HG02678 (cell line): ENCODE data around the gene CABYR.
"Not testable (repeated sequence)": the region's sequence is repeated elsewhere in the genome, so short reads cannot be mapped to it uniquely, and the experiment has no call there.

Source experiments
- ATAC-seq: cut with Tn5 transposase; IDR thresholded peaks from one replicate; pipeline ENCODE4 v1.9.1; 2021; ENCODE audit warnings: mild to moderate bottlenecking, moderate library complexity; ENCODE audit not compliant: unreplicated experiment

Gene CABYR

DNA sequence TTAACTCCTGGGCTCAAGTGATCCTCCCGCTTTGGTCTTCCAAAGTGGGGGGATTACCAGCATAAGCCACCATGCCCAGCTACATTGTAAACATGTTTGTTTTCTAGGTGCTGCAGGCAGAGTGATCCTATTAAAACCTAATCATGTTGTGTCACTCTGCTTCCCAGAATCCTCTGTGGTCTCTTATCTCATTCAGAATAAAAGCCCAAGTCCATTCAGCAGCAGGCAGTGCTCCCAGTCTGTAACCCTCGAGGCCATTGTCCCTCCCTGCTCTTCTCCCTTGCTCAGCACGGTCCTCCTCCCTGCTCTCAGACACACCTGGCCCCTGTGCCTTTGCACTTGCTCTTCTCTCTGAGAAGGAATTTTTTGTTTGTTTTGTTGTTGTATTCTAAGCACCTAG, 11.1 kb upstream of the CABYR start:
- ATAC-seq: no peak

DNA sequence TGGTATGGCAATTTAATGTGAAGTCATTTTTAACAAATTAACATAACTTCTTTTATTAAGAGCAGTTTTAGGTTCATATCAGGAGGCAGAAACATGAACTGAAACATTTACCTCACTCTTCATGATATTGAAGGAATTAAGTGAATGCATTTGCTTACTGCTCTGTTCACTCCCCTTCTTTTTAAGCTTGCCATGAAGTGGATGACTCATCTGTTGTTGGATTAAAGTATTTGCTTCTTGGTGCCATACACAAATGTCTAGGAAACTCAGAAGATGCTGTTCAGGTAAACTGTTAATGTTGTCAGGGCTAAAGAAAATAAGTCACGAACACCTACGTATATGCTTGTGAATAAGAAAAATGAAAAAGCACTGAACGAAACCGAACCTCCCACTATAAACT, 10.2 kb upstream of the CABYR start:
- no peak for ATAC-seq

DNA sequence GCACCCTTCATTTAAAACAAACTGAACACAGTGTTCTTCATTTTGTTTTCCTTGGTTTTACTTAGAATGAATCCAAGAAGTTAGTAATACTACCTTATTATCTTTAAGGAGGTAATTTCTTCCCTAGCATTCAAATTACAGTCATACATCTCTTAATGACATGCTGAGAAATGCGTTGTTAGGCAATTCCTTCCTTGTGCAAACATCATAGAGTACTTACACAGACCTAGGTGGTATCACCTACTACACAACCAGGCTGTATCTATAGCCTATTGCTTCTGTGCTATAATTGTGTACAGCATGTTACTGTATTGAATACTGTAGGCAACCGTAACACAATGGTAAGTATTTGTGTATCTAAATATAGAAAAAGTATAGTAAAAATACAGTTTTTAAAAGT, 8.4 kb upstream of the CABYR start:
- ATAC-seq: no peak

DNA sequence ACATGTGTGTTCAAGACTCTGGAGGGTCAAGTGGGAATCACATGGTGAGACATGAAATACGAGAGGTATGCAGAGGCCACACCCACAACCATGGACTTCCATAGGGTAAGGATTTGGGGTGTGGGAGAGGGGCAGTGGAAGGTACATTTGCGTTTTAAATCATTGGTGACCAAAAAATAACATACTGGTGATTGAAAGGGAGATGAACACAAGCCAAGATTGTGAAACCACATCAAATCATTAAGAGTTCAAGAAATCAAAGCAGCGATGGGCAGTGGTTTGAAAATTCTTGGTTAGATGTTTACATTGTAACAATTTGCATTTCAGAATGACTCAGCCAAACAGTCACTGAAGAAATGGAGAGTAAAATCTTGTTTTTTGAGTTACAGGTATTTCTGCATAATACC, 1.9 kb upstream of the CABYR start:
- ATAC-seq: no peak

DNA sequence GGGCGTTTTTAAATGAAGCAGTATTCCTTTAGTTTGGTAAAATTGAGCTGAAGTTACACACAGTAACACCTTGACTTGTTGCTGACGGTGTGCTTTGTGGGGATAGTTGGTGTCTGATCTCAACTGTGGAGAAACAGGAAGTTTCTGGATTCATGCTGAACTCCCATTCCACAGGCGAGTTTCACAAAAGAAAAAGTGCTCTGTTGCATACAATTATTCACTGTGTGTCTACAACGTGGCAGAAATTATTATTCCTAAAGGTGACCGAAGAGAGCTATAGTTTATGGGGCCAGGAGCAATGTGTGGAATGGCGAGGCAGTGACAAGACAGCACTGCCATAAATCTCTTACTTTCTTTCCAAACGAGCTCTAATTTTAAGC, 463 bp upstream of the CABYR start:
- peak; percentile 24 for ATAC-seq

DNA sequence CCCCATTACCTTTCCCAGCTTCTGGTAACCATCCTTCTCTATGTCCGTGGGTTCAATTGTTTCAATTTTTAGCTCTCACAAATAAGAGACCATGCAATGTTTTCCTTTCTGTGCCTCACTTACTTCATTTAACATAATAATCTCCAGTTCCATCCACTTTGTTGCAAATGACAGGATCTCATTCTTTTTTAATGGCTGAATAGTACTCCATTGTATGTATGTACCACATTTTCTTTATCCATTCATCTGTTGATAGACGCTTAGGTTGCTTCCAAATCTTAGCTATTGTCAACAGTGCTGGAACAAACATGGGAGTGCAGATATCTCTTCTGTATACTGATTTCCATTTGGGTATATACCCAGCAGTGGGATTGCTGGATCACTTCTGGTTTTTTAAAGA, 1.8 kb downstream of the CABYR start:
- ATAC-seq: no peak

DNA sequence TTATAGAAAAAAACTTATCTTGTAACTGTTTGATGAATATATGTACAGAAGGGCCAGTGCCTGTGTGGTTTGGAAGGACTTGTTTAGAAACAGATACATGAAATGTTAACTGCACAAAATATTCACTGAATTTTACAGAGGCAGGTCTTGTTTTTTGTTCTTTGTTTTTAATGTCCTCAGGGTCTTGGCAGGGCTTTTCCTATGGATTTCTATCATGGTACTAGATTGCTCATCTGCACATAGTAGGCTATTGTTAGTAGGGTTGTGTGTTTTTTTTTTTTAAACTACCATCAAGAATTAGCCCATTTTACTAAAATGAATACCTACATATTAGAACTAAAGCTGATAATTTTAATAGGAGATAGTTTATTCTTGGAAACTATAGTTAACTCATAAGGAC, 3.5 kb downstream of the CABYR start:
- no peak for ATAC-seq

DNA sequence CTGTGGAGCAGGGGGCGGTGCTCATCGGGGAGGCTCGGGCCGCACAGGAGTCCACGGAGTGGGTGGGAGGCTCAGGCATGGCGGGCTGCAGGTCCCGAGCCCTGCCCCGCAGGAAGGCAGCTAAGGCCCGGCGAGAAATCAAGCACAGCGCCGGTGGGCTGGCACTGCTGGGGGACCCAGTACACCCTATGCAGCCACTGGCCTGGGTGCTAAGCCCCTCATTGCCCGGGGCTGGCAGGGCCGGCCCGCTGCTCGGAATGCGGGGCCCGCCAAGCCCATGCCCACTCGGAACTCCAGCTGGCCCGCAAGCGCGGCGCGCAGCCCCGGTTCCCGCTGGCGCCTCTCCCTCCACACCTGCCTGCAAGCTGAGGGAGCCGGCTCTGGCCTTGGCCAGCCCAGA, 10.7 kb downstream of the CABYR start:
- not testable (repeated sequence) for ATAC-seq

DNA sequence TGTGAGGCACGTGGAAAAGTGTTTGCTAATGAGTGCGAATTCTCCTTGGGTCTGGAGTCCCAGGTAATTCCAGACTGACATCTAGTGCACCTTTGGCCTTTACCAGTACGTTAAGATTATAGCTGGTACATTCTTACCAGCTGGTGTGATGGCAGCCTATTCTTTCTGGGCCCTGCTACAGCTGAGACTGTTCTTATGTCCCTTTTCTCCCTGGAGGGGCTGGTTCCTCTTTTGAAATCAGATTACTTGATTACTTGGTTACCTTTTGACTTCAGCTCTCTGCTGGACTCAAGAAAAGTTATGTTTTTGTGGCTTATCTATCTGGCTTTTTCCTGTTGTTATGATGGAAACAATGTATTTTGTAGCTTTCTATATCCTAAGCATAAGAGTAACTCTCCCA, 14.5 kb downstream of the CABYR start:
- ATAC-seq: no peak

DNA sequence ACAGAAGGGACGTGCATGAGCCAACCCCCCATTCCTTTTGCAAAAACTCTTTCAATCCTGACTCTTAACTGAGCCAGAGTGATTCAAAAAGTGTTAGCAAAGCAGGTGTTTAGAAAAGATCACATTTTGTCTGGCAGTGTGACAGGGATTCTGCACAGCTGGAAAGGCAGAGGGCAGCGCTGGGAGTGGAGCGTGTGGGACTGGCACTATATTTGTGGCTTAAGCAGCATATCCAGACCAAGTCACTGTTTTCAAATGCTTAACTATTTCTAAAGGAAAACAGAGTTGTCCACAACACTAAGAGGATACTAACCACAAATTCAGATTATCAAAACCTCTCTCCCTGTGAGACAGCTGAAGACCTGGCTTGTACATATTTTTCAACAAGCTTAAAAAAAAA, 19.0 kb downstream of the CABYR start:
- ATAC-seq: no peak

DNA sequence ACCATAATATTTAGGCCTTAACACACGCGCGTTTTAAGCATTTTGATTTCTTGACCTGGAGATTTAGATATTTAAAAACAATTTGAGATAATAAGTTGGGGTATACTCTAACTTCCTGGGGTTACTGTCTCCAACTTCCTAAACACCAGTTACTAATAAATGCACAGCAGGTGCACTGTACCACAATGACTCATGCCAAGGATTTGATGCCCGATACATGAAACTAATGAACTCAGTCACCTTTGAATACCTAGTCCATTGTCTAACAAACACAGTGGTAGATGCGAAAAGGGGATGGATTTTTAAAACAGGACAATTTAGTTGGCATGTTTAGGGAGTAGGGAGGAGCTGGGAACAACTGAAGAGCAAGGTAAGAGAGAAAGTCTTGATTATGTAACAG, 21.2 kb downstream of the CABYR start:
- no peak for ATAC-seq

DNA sequence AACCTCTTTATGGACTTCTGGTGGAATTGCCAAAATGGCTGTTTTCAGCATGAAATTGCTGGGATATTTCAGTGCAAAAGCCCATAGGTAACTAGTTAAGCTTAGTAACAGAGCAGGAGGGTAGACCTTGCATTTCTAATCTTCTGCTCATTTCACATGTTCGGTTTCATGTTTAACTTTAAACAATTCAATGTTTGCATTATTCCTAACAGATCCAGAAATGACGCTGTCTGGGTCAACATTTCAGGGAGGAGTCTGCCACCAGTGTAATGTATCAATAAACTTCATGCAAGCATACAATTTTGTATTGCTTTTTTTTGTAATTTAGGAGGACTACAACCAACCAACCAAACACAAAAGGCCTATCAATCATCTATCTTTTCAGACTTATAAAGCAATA, 22.4 kb downstream of the CABYR start:
- ATAC-seq: no peak

DNA sequence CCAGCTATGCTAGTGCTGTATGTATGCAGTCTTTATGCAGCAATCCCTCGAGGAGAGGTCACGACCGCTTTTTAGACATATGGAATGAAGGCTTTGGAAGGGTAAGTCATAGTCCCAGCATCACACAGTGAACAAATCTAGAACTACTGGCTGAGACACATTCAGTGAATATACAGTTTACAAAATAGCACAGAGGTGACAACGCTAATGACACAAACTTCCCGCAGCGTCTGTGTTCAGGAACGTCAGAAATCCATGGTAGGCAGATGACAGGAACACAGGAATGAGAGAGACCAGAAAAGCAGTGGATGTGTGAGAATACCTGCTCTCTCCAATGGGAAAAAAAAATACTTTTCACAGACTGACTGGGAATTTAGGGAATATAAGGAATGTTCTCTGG, 29.6 kb downstream of the CABYR start:
- ATAC-seq: no peak

DNA sequence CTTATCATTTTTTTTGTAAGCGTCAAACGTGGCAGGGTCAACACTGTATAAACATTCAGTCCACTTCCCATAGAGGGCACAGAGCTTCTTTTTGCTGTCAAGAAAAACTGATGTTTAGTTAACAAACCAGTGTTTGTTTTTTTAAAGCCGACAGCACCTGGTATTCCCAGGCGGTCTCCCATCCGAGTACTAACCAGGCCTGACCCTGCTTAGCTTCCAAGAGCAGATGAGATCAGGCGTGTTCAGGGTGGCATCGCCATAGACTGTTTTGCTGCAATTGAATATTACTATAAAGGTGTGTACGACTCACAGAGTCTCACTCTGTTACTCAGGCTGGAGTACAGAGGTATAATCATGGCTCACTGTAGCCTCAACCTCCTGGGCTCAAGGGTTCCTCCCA, 31.5 kb downstream of the CABYR start:
- ATAC-seq: no peak

DNA sequence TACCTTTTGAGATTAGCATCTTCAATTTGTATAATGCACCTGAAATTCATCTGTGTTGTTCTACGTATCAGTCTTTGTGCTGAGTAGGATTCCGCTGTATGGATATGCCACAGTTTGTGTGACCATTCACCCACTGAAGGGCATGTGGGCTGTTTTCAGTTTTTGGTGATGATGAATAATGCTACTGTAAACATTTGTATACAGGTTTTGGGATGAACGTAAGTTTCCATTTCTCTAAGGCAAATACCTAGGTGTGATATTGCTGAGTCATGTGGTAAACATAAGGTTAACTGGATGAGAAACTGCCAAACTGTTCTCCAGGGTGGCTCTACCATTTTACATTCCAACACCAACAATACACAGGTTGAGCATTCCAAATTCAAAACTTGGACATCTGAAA, 35.1 kb downstream of the CABYR start:
- ATAC-seq: no peak

DNA sequence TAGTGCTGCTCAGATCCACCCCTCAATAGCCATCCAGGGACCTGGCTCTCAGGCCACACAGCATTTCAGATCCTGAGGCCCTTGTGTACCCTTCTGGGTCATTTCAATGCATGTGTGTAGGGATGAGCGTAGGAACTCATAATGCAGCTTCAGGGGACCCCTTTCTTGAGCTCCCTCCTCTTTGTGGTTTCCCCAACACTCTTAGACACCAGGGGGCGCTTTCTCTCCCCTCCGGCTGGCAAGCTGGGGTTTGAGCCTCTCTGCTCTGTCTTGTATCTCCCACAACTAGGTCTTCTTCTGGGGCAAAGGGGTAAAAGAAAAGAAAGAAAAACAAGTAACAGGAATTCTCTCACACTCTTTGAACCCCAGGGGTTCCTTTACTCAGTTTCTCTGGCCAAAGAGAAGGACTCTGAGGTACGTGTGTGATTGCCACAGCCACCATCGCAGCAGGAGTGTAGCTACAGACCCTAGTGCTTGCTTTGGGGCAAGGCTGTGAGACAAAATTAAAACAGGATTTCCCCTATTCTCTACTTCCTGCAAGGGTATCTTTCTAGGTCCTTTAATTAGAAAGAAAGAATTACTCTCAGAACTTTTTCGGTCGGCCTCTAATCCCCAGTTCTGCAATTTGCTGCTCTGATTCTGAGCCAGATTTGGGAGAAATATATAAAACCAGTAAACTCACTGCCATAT, 38.0 kb downstream of the CABYR start:
- ATAC-seq: peak; percentile 84

DNA sequence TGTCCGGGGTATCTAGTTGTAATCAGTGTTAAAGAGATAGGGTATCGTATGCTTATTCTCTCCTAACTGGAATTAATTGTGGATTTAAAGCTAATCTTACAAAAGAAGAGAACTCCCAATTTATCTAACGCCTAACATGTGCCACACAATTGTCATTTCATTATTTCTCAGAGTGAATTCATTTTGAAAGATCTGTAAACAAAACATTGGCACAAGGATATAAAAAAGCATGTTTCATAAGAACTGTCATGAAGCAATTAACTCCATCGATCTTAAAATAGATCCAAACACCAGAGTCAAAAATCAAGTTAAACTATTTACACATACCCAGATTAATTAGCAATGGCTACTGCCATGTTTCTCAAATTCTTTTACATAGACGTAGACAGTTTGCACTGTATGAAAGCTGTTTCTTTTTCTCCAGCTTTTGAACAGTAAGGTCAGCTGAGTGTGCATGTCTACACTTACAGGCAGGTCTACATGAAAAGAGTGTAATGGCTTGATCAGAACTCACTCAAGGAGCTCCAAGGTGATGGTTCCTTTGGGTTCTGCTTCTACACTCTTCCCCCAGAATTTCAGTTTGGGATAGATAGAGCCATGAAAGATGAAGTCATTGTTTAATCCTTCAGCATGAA, 38.8 kb downstream of the CABYR start:
- no peak for ATAC-seq

DNA sequence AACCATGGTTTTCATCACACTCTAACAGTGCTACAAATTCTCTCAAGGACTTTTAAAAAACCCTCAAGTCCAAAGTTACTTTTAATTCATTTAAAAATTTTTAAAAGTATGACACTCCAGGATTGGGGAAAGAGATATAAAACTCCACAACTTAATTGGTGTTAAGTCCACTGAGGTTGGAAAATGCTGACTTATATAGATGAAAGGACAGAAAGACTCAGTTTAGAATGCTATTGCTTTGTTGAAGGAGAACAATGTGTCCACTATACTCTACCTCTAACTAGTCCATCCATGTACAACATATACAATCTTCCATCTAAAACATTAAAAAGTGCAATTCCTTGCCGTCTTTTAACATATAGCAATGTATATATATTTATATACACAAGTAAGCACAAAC, 41.2 kb downstream of the CABYR start:
- no peak for ATAC-seq

DNA sequence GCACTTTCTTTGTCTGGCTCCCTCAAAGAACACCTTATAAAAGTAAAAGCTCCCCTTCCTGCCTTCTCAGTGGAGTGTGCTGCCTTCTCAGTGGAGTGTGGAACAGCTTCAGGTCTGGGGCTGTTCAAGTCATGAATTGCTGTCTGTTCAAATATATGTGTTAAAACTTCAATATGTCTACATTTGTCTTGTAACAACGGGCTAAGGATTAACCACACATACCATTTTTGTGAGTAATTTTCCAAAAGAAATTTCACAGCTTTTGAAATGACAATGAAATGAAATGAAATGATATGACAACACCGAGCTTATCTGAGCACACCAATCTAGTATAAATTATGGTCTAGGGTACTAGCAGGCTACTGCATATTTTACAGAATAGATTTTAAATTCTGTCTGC, 42.9 kb downstream of the CABYR start:
- no peak for ATAC-seq

DNA sequence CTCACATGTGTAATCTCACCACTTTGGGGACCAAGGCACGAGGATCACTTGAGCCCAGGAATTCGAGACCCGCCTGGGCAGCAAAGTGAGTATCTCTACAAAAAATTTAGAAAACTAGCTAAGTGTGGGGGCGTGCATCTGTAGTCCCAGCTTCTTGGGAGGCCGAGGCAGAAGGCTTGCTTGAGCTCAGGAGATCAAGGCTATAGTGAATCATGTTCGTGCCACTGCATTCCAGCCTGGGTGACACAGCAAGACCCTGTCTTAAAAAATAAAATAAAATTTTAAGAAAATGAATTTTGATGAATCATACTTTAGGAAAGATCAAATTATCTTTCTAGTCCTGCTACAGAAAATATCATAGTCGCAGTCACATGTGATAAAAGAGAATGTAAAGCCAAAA, 46.9 kb downstream of the CABYR start:
- ATAC-seq: no peak

DNA sequence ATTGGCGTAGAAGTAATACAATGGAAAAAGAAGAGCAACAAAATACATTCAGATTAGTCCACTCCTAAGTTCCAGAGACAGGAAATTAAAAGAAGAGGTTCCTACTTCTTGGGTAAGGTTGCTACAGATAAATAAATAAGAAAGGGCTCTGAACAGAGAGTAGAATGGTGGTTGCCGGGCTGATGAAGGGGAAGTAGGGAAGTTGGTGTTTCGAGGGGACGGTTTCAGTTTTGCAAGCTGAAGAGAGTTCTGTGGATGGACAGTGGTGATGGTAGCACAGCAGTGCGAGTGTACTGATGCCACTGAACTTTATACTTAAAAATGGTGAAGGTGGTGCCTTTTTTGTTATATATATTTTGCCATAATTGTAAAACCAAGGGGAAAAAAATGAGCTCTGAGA, 48.2 kb downstream of the CABYR start:
- ATAC-seq: no peak

DNA sequence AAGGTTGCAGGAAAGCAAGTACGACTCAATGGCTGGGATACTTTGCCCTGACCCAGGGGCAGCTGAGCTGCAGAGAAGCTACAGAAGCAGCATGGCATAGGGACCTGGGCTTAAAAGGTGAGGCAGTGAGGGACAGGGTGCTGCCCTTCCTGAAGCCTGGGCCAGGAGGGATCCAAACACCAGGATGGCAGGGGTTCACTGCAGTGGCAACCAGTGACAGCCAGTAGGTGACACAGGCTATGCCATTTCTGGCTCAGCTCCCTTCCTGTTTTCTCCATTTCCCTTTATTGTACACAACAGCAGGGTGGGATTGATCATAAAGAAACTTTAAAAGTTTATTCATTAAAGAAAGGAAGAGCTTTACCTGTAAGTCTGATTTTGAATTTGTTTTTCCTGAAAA, 48.8 kb downstream of the CABYR start:
- ATAC-seq: no peak

DNA sequence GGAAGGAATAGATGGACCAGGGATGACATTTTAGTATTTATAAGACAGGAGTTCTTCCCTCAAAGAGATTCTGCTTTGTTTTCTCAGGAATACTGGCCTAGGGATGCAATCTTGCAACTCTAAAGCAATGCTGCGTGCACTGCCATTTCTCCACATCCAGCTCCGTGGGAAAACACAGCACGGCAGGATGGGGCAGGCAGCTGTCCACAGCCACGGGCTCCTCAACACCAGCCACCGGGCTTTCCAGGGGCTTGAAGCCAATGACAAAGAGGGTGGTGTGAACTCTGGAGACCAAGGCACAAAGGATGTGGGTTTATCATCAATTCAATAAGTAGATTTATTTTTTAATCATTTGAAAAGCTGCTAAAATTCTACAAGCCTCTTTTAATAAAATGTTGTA, 49.3 kb downstream of the CABYR start:
- no peak for ATAC-seq
